ENCODE data around the gene HRC.

Gene HRC

GRCh38 chr19:49135686-49136085, 19.5 kb downstream of the HRC start:
- no peak for DNase-seq (ENCODE audit: low spot score)
- in situ Hi-C loops (cut with MboI; ENCODE audit: low sequenced_read_pairs, unreplicated experiment) = no loop called here
- no peak for TF ChIP-seq CTCF (IDR thresholded peaks at IDR 0.05; ENCODE audit: borderline replicate concordance, control extremely low read depth, extremely low read depth, insufficient read depth, missing control alignments)

GRCh38 chr19:49133621-49134454, 21.4 kb downstream of the HRC start:
- TF ChIP-seq CTCF (IDR thresholded peaks at IDR 0.05; ENCODE audit: borderline replicate concordance, control extremely low read depth, extremely low read depth, insufficient read depth, missing control alignments) = no peak
- DNase-seq (ENCODE audit: low spot score) = peak; percentile 66
- in situ Hi-C loops (cut with MboI; ENCODE audit: low sequenced_read_pairs, unreplicated experiment) = no loop called here

- no peak for TF ChIP-seq CTCF (IDR thresholded peaks at IDR 0.05; ENCODE audit: borderline replicate concordance, control extremely low read depth, extremely low read depth, insufficient read depth, missing control alignments)
- DNase-seq (ENCODE audit: low spot score) = no peak
- in situ Hi-C loops (cut with MboI; ENCODE audit: low sequenced_read_pairs, unreplicated experiment) = no loop called here
Measured at GRCh38 chr19:49132974-49133609, 22.1 kb downstream of the HRC start.

GRCh38 chr19:49130325-49130724, 24.9 kb downstream of the HRC start:
- in situ Hi-C loops (cut with MboI; ENCODE audit: low sequenced_read_pairs, unreplicated experiment) = no loop called here
- no peak for TF ChIP-seq CTCF (IDR thresholded peaks at IDR 0.05; ENCODE audit: borderline replicate concordance, control extremely low read depth, extremely low read depth, insufficient read depth, missing control alignments)
- DNase-seq (ENCODE audit: low spot score) = no peak

GRCh38 chr19:49129238-49129583, 26.0 kb downstream of the HRC start:
- DNase-seq (ENCODE audit: low spot score) = no peak
- no peak for TF ChIP-seq CTCF (IDR thresholded peaks at IDR 0.05; ENCODE audit: borderline replicate concordance, control extremely low read depth, extremely low read depth, insufficient read depth, missing control alignments)
- in situ Hi-C loops (cut with MboI; ENCODE audit: low sequenced_read_pairs, unreplicated experiment) = no loop called here

- in situ Hi-C loops (cut with MboI; ENCODE audit: low sequenced_read_pairs, unreplicated experiment) = no loop called here
- no peak for DNase-seq (ENCODE audit: low spot score)
- no peak for TF ChIP-seq CTCF (IDR thresholded peaks at IDR 0.05; ENCODE audit: borderline replicate concordance, control extremely low read depth, extremely low read depth, insufficient read depth, missing control alignments)
Measured at GRCh38 chr19:49128545-49129237, 26.5 kb downstream of the HRC start.

Data from GM13976 (cell line).